Kidney capillary endothelial cell (primary cell): ENCODE data around the gene CDC42EP4.
"Not testable (repeated sequence)": the region's sequence is repeated elsewhere in the genome, so short reads cannot be mapped to it uniquely, and the experiment has no call there.

ENCODE experiments used
- DNase-seq: peaks from one replicate; pipeline ENCODE4 v3.0.0-alpha.2; 2018; ENCODE audit warnings: low spot score

The CDC42EP4 gene

DNA sequence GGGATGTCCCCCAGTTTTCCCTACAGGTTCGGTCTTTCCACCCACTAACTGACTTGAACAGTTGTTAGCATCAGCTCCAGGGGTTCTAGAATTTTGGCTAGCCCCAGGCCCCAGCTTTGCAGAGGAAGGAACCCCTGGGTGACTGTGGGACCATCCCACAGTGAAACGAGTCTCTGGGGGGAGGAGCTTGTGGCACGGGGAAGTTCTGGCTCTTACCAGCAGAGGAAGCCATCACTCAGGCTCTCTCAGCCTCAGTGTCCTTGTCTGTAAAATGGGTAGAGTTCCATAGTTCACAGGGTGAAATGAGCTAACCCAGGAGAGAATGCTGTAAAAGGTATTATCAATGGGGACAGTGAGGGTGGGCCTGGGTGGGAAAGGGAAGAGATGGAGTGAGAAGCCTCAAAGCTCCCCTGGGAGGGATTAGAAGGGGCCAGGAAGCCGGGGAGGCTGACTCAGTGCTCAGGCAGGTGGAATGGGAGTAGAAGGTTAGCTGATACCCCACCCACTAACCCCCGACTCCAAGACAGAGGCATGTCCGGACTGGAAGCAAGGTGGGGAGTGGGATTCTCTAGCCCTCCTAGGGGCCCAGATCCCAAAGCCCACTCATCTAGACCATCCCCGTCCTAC lies 30.9 kb upstream of the CDC42EP4 start:
- no peak for DNase-seq

DNA sequence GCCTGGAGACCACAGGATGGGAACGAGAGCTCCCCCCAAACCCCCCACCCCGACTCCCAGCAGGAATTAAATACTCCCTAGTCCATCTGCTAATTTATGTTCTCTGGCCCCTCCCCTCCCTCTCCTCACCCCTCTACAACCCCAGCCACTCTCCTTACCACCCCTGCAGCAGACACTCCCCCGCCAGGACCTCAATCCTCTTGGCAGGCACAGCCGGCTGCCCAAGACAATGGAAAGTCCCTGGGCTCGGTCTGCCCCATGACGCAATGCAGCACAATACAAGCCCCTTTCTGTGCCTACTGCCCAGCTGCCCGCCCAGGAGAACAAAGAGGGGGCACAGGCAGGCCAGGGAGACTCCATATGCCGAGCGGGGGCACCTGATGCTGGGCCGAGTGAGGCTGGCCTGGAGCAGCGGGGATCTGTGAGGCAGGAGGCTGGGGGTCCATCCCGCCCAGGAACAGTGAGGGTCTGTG lies 30.3 kb upstream of the CDC42EP4 start:
- peak; percentile 33 for DNase-seq

DNA sequence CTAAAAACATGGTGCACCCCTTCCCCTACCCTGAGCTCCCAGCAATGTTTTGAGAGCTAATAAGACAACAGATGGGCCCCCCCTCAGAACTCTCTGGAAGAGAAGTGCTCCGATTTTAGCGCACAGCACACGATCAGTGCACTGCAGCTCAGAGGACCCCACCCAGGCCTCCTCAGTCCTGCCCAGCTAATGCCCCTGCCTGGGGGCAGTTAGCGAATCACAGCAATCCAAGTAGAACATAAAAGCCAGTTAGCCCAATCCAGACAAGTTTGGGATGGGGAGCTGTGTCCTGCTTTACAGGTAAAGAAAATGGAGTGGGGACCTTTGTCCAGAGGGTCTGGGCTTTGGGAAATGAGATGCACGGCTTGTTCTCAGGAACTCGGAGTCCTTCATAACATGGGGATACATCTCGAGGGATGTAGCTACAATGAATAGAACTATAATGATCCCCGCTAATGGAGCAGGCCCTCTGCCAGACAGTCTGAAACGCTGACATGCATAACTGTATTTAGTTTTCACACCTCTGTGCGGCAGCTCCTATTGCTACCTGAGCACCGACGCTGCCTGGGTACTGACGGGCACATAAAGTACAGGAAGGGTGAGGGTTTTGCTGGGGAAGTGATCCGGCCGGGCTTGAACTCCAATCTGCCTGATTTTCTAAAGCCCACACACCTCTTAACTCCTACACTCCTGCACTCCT lies 29.7 kb upstream of the CDC42EP4 start:
- DNase-seq = no peak

DNA sequence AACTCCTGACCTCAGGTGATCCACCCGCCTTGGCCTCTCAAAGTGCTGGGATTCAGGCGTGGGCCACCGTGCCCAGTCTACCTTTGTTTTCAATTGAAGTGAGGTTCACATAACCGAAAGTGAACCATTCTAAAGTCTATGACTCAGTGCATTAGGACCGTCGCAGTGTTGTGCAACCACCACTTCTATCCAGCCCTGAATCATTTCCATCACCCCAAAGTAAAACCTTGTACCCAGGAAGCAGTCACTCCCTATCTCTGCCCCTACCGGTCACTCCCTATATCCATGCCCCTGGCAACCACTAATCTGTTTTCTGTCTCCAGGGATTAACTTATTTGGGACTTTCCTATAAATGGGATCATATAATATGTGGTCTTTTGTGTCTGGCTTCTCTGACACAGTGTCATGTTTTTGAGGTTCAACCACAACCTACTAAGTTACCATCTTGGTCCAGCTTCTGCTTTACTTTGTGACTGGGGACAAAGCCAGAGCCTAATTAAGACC lies 28.3 kb upstream of the CDC42EP4 start:
- no peak for DNase-seq

DNA sequence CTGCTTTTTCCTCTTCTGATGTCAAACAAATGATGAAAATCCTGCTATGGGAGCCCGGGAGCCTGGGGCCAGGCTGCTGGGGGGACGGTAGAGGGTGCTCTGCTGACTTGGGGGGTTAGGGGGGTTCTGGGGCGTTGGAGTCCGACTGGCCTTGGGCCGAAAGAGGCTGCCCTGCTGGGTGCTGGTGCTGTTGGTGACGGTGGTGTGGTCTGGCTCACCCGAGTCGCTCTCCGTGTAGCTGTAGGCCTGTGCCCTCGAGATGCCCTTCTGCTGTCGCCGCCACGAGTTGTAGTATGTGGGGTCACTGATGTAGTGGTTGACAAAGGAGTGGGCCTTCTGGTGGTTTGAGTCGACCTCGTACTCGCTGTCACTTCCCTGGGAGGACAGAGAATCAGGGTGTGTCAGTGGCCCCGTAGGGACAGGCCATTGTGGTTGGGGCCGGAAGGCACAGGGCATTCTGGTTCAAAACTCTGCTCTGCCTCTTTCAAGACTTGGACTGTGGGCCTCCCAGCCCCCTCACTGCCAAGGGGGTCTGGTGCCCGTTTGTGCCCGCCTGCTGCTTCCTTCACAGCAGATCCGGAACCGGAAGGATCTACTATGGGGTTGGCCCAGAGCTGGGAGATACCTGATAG lies 26.9 kb upstream of the CDC42EP4 start:
- DNase-seq = no peak

DNA sequence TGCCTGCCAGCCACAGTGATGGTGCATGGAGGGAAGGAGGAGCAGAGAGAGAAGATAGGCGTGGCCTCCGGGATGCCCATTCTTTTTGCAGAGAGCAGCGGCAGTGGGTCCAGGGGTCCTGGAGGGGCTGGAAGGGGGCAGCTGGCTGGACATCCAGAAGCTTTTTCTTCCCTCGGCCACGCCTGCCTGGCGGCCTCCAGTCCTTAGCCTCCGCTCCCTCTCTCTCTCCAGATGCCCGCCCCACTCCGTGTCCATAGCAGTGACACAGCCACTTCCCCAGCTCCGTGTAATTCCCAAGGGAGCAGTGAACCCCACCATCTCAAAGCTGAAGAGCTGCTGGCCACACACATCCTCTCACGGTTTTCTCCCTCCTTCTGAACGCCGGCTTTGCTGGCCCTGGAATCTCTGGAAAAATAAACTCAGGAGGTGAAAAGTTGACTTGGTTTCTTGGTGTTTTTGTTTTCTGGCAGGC lies 26.3 kb upstream of the CDC42EP4 start:
- DNase-seq = no peak

DNA sequence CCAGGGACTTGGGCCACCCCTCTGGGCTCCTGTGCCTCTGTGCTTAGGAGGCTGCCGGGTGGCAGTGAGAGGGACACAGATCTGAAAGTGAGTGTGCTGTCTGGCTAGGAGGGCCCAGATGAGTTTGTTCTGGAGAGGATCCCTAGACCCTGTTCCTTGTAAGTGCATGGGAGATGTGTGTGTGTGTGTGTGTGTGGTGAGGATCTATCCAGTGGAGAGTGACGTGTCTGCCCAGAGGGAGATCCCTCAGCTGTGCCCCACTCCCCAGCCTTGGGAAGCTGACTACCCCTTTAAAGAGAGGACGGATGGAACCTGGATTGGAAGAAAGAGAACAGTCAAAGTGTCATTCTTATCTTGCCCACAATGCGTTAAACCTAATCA lies 25.5 kb upstream of the CDC42EP4 start:
- no peak for DNase-seq

DNA sequence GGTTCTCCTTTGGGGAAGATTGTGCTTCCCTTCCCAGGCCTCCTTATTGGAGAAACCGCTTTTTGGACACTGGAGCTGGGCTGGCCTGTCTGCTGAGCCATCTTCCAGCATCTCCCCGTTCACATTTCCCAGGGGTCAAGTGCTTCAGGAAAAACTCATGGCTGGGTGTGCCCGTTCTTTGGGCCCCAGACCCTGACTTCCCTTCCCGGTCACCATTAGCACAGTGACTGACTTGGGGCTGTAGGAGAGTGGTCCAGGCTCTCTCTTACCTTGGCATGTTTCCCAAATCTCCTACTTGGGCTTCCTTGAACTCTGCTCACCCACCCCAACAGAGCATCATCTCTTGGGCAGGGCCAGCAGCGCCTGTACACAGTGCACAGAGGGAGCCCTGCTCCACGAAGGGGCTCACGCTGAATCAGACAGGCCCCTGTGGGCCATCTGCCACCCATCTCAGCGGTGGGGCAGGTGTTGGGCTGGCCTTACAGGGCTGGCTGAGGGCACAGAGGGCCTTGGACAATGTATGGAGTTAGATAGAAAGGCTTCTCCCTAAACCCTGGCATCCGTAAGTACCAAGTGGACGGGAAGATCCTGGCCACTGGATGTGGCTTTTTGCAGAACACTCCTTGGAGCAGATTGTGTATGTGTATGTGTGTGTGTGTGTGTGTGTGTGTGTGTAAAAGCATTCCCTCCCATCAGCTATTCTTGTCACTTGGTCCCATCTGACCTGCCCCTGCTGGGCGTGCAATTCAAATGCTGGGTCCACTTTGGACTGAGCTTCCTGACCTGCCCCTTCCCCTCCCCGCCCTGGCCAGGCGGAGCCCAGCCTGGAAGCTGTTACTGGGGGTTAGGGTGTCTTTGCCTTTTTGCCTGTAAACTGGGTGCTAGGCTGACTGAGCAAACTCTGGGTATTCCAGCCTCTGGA lies 24.9 kb upstream of the CDC42EP4 start:
- DNase-seq = no peak

DNA sequence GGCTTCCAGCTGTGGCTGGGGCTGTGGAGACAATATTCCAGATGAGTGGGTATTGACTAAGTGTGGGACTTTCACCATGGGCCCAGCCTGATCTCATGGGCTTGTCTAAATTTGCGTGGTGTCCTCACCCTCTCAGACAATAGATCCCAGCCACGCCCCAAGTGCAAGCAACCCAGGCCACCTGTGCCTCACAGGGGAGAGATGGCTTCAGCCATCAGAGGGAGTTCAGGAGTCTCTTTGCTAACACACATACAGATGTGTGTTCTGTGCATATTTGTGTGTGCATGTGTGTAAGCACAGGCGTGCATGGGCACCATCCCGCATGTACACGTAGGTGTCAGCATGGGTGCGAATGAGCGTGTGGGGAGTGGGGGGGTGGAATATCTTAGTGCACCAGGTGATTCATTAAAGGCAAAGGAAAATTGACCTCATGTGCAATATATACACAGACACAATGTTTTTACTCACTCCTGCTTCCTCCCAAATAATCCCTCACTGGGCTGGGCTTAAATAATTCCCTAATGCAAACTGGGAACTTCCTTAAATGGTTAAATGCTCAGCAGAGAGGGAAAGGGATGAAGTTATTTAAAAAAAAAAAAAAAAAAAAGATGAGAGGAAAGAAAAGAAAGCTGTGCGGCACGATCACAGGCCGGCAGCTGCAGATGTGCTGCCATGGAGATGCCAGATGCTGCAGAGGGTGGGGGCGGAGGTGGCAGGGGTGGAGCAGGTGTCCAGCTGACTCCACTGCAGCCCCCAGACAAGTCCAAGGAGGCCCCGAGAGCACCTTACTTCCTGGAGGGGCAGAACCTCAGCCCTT lies 24.0 kb upstream of the CDC42EP4 start:
- DNase-seq = no peak

DNA sequence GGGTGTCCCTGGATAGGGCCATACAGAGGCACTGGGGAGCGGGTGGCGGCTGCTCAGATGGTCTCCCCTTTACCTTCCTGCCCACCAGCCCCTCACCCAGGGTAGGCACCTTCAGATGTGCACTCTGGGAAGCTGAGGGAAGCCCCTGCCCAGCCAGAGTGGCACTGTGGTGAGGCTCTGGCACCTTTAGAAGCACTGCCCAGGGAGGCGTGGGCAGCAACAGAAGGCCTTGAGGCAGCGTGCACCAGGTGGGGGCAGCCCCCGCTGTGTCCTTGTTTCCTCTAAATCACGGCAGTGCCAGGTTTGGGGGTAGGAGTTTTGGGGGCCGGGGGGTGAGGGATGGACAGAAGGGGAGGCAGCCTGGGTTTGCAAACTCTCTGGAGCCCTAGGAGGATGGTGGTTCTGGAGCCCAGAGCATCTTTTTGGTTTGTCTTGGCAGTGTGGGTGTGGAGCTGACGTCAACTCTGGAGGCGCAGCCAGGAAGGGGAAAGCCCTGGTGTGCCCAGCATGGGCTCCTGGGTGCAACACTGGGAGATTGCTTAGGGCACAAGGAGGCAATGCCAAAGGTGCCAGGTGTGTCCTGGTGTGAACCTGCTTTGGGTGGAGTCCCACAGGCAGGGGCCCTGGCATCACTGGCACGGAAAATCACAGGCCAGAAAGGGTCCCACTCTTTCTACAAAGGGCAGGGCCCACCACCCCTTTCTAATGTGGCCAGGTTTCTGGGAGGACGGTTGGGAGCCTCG lies 23.1 kb upstream of the CDC42EP4 start:
- DNase-seq = no peak

DNA sequence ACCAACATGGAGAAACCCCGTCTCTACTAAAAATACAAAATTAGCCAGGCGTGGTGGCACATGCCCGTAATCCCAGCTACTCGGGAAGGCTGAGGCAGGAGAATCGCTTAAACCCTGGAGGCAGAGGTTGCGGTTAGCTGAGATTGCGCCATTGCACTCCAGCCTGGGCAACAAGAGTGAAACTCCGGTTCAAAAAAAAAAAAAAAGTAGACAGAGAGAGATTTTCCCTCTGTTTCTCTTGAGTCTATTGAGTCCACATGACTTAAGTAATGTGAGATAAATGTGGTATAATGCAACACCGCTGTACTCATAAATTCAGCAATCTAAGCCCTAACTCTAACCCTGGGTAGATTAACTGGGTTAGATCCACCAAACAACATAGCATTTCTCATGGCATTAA lies 21.6 kb upstream of the CDC42EP4 start:
- DNase-seq = not testable (repeated sequence)

DNA sequence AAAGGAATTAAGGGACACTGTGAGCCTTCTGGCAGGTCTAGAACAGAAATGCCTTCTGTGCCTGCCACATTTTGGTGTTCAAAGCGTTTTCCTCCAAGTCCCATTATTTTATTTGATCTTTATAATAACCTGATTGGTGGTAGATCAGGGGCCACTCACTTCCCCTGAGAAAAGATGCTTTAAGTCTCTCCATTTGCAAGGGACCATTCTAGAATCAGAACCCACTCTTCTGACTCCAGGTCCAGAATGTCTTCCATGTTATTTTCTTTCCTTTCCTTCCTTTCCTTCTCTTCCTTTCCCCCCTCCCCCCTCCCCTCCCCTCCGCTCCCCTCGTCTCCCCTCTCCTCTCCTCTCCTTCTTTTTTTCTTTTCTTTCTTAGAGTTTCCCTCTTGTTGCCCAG lies 19.3 kb upstream of the CDC42EP4 start:
- no peak for DNase-seq

DNA sequence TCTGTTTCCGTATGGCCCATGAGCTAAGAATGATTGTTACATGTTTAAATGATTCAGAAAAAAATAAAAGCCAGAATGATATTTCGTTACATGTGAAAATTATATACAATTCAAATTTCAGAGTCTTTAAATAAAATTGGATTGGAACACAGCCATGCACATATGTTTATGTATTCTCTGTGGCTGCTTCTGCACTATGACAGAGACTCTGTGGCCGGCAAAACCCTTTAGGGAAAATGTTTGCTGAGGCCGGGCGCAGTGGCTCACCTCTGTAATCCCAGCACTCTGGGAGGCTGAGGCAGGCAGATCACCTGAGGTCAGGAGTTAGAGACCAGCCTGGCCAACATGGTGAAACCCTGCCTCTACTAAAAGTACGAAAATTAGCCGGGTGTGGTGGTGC lies 15.9 kb upstream of the CDC42EP4 start:
- DNase-seq = no peak

DNA sequence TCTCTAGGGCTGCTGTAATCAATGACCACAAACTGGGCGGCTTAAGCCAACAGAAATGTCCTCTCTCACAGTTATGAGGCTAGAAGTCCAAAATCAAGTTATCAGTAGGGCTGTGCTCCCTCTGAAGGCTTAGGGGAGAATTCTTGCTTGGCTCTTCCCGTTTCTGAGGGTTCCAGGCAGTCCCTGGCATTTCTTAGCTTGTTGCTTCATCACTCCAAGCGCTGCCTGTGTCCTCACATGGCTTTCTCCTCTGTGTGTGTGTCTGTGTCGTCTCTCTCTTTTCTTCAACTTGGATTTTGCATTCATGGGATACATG lies 13.7 kb upstream of the CDC42EP4 start:
- no peak for DNase-seq

DNA sequence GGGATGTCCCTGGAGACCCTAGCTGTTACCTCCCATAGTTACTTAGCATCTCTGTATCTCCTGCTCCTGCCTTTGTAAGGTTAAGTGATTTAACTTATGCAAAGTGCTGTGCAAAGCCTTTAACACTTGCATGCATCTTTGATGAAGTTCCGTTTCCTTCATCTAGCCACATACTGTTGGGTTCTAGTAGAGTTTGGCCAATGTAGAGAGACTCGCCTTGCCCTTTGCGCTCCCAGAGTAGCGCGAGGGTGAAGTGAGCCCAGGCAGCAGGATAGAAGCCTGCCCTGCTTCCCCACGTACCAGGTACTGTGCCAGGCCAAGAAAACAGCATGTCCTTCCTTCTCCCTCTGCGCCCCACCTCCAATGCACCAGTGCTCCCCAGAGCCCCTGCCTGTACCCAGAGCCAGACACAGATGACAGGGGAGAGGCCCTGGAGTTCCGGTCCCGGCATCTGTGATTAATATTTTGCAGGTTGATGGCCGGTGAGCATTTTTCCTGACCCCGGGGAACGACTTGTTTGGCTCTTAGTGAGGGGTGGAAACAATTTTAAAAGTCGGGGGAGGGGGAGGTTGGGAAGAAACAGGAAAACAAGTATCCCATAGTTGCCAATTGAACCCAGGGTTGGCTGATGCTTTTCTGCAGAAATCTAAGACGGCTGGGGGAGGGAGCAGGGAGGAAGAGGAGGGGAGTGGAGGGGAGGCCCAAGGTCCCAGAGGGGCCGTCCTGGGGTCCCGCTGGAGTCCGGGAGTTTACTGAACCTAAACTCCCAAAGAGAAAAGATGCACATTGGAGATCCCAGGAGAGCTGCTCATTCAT lies 13.1 kb upstream of the CDC42EP4 start:
- no peak for DNase-seq

DNA sequence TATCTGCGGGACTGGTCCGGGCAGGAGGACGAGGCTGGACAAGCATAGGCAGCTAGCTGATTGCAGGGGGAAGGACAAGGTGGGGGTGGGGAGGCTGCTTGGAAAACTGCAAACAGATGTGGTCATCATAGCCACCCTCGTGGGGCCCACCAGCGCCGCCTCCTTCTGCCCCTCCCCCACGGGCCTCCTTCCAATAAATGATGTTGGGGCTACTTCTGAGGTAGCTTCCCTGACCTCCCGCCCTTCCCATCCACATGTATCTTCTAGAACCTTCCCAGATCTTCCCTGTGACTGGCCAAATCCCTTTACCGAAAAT lies 12.3 kb upstream of the CDC42EP4 start:
- DNase-seq = no peak

DNA sequence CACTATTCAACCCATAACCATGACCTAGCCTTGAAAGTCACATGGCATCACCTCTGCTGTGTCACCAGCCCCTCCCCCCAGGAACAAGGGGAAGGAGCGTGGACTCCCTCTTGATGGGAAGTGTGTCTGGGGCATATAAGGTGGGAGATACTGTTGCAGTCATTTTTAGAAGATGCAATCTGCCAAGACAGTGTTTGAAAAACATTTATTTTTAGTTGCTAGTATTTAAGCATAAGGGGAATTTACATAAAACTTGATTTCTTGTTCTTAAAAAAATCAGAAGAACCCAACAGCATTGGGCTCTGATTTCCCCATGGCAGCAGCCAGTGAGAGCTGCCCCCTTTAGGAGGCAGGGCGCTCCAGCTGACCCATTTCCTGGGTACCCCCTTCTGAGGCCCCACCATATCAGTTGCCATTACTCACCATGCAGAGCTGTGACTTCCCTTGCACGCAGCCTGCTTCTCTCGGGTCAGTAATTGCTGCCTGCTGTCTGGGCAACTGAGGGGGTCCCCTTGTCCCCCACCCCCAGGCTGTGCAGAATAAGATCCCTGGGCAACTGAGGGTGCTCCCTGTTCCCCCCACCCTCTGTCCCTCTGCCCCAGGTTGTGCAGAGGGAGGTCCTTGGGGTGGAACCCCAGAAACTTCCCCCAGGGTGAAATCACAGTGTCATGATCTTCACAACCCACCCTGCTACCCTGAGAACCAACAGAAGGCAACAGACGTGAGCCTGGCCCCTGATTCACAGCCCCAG lies 11.8 kb upstream of the CDC42EP4 start:
- DNase-seq = no peak

DNA sequence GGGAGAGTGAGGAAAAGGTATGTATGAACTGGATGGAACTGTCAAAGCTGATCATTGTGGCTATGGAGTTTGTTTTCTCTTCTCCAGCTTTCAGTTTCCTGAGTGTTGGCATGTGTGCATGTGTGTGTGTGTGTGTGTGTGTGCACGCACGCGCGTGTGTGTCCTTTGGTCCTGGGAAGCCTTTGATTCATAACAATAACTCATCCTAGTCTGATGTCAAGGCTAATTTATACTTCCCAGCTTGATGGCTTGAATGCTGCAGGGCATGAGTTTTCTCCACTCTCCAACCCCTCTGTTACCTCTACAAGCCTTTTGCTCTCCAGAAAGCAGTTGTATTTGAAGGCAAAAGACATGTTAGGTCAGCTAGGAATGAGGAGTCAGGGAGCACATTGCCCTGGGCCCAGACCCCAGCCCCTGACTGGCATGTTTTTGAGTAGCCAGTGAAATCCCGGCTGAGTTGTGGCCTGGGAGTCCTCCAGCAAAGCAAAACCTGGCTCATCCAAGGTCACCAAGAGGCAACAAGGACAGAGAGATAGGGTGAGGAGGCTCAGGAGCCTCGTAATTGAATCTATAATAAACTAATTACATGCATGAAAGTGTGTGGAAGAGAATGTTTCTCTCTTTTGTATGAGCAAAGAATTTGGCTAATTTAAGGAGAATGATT lies 8.9 kb upstream of the CDC42EP4 start:
- no peak for DNase-seq

DNA sequence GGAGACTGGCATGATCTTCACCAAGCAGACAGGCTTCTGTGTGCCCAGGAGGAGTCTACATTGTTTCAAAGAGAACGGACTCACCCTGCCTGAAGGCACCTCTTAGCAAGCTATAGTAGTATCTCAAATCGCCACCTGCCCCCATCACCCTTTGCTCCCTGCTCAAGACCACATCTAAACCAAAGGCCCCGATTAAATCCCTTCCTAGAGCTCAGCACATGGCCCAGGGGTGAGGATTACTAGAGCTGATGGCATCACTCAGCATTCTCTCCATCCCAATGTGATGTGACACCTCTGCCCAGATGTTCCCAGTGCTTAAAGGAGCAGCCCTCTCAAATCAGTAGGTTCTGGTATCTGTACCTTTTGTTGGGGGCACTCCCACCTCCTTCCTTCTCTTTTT lies 8.0 kb upstream of the CDC42EP4 start:
- DNase-seq = no peak
